ENCODE data around the gene ZNF552.
A peak's percentile ranks its signal among the peaks of the same experiment; 100 is the strongest.
"Not testable (repeated sequence)": the region's sequence is repeated elsewhere in the genome, so short reads cannot be mapped to it uniquely, and the experiment has no call there.

Gene ZNF552

DNA sequence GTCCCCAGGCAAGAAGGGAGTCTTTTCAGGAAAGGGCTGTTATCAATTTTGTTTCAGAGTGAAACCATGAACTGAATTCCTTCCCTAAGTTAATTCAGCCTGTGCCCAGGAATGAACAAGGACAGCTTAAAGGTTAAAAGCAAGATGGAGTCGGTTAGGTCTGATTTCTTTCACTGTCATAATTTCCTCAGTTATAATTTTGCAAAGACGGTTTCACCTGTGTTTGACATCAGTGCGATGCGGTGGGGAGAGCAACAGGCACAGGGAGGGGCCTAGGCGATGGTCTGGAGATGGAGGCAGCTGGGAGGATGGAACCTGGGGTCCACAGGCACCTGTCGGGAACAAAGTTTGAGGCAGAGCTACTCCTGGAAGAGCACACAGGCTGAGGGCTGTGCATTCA is 5.9 kb upstream of the ZNF552 start:
- DNase-seq (ENCODE audit: low read depth, low spot score), result no peak
- peaks cover 28% of the 10 kb centered on the region for H3K36me3 ChIP-seq (ENCODE audit: insufficient read depth, insufficient read length, low read length)
- H3K27me3 ChIP-seq (ENCODE audit: insufficient read depth, insufficient read length), result no peaks in the 10 kb centered on the region
- H3K4me1 ChIP-seq (ENCODE audit: insufficient read depth, insufficient read length), result peaks cover 2% of the 10 kb centered on the region
- peak overlapping the region; percentile 96 for H3K4me3 ChIP-seq (ENCODE audit: insufficient read length, low read depth)
- TF ChIP-seq ZNF274 (IDR thresholded peaks at IDR 0.05; ENCODE audit: low read depth, low read length), result no peak
- TF ChIP-seq SUZ12 (IDR thresholded peaks at IDR 0.05; ENCODE audit: extremely low read depth, insufficient read depth, insufficient read length), result no peak
- TF ChIP-seq YY1 (IDR thresholded peaks at IDR 0.05; ENCODE audit: insufficient read depth, insufficient read length), result no peak
- no peaks in the 10 kb centered on the region for H3K9me3 ChIP-seq (ENCODE audit: insufficient read depth, low read length)
- peak overlapping the region; percentile 94 for H3K9ac ChIP-seq (ENCODE audit: insufficient read length, low read depth)

DNA sequence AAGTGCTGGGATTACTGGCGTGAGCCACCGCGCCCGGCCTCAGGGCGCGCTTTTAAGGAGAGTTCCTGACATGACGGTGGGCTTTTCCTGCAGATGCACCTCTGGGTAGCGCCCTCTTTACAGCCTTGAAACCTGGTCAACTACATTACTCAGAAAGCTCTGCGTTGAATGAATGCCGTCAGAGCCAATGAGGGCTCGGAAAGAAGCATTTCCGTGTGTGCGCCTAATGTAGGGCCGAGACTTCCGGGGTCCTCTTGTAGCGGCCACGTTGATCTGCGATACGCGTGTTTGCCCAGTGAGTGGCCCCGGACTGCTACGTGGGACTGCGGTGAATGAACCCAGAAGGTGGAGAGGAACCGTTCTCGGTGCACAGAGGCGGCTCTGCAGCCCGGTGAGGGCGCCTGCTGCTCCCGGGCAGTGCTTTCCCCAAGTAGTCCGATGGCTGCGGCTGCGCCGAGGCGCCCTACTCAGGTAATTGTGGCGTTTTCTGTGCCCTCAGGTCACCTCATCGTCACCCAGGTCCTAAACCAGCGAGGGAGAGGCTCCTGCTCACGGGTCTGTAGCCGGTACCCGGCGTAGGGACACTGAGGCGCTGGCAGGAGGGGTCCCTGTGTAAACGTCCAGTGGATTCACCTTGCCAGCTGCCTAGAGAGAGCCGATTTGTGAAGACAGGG is 4.9 kb upstream of the ZNF552 start:
- TF ChIP-seq SUZ12 (IDR thresholded peaks at IDR 0.05; ENCODE audit: extremely low read depth, insufficient read depth, insufficient read length) (no peak), YY1 (IDR thresholded peaks at IDR 0.05; ENCODE audit: insufficient read depth, insufficient read length) (no peak), ZNF274 (IDR thresholded peaks at IDR 0.05; ENCODE audit: low read depth, low read length) (no peak)
- H3K9me3 ChIP-seq (ENCODE audit: insufficient read depth, low read length), result no peaks in the 10 kb centered on the region
- H3K27me3 ChIP-seq (ENCODE audit: insufficient read depth, insufficient read length), result no peaks in the 10 kb centered on the region
- H3K9ac ChIP-seq (ENCODE audit: insufficient read length, low read depth), result peak overlapping the region; percentile 94
- H3K4me3 ChIP-seq (ENCODE audit: insufficient read length, low read depth), result peak overlapping the region; percentile 96
- H3K4me1 ChIP-seq (ENCODE audit: insufficient read depth, insufficient read length), result peaks cover 2% of the 10 kb centered on the region
- peak; percentile 80 for DNase-seq (ENCODE audit: low read depth, low spot score)
- peaks cover 27% of the 10 kb centered on the region for H3K36me3 ChIP-seq (ENCODE audit: insufficient read depth, insufficient read length, low read length)

- Histone ChIP-seq H3K27me3 (ENCODE audit: insufficient read depth, insufficient read length) (no peaks in the 10 kb centered on the region), H3K9ac (ENCODE audit: insufficient read length, low read depth) (no peak overlapping the region), H3K36me3 (ENCODE audit: insufficient read depth, insufficient read length, low read length) (peaks cover 20% of the 10 kb centered on the region), H3K4me3 (ENCODE audit: insufficient read length, low read depth) (no peak overlapping the region), H3K4me1 (ENCODE audit: insufficient read depth, insufficient read length) (peaks cover 2% of the 10 kb centered on the region), H3K9me3 (ENCODE audit: insufficient read depth, low read length) (no peaks in the 10 kb centered on the region)
- DNase-seq (ENCODE audit: low read depth, low spot score), result no peak
- TF ChIP-seq SUZ12 (IDR thresholded peaks at IDR 0.05; ENCODE audit: extremely low read depth, insufficient read depth, insufficient read length) (no peak), YY1 (IDR thresholded peaks at IDR 0.05; ENCODE audit: insufficient read depth, insufficient read length) (no peak)
Measured at GRCh38 chr19:57818378-57818777, 3.7 kb upstream of the ZNF552 start.

GRCh38 chr19:57817976-57818375 is 3.3 kb upstream of the ZNF552 start:
- Histone ChIP-seq H3K27me3 (ENCODE audit: insufficient read depth, insufficient read length) (no peaks in the 10 kb centered on the region), H3K4me1 (ENCODE audit: insufficient read depth, insufficient read length) (peaks cover 3% of the 10 kb centered on the region), H3K9ac (ENCODE audit: insufficient read length, low read depth) (no peak overlapping the region), H3K4me3 (ENCODE audit: insufficient read length, low read depth) (no peak overlapping the region), H3K36me3 (ENCODE audit: insufficient read depth, insufficient read length, low read length) (peaks cover 21% of the 10 kb centered on the region), H3K9me3 (ENCODE audit: insufficient read depth, low read length) (no peaks in the 10 kb centered on the region)
- no peak for DNase-seq (ENCODE audit: low read depth, low spot score)
- TF ChIP-seq SUZ12 (IDR thresholded peaks at IDR 0.05; ENCODE audit: extremely low read depth, insufficient read depth, insufficient read length) (no peak), YY1 (IDR thresholded peaks at IDR 0.05; ENCODE audit: insufficient read depth, insufficient read length) (no peak), ZNF274 (IDR thresholded peaks at IDR 0.05; ENCODE audit: low read depth, low read length) (no peak)

- no peaks in the 10 kb centered on the region for H3K9me3 ChIP-seq (ENCODE audit: insufficient read depth, low read length)
- DNase-seq (ENCODE audit: low read depth, low spot score), result no peak
- TF ChIP-seq ZNF274 (IDR thresholded peaks at IDR 0.05; ENCODE audit: low read depth, low read length) (no peak), YY1 (IDR thresholded peaks at IDR 0.05; ENCODE audit: insufficient read depth, insufficient read length) (no peak), SUZ12 (IDR thresholded peaks at IDR 0.05; ENCODE audit: extremely low read depth, insufficient read depth, insufficient read length) (no peak)
- H3K9ac ChIP-seq (ENCODE audit: insufficient read length, low read depth), result no peak overlapping the region
- H3K4me1 ChIP-seq (ENCODE audit: insufficient read depth, insufficient read length), result peaks cover 4% of the 10 kb centered on the region
- H3K27me3 ChIP-seq (ENCODE audit: insufficient read depth, insufficient read length), result no peaks in the 10 kb centered on the region
- H3K4me3 ChIP-seq (ENCODE audit: insufficient read length, low read depth), result no peak overlapping the region
- peaks cover 22% of the 10 kb centered on the region for H3K36me3 ChIP-seq (ENCODE audit: insufficient read depth, insufficient read length, low read length)
Measured at GRCh38 chr19:57816652-57817051, 1.9 kb upstream of the ZNF552 start.

DNA sequence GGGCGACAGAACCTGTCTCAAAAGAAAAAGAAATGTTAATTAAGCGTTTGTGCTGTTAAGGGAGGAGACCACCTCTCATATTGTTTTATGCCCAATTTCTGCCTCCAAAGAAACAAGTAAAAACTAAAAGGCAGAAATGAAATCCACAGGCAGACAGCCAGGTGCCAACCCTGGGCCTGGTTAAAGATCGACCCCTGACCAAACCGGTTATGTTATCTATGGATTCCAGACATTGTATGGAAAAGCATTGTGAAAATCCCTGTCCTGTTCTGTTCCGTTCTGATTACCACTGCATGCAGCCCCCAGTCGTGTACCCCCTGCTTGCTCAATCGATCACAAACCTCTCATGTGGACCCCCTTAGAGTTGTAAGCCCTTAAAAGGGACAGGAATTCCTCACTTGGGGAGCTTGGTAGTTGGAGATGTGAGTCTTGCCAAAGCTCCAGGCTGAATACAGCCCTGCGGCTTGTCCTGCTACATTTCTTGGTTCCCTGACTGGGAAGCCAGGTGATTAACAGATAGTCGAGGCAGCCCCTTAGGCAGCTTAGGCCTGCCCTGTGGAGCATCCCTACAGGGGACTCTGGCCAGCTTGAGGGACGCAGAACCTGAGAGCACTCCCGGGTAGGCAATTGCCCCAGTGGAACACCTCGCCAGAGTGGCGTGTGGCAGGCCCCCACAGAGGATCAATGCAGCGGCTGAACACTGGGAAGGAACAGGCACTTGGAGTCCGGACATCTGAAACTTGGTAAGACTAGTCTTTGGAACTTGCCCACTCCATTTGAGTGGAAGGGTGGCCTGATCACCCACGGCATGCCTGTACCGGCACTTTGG is 748 bp upstream of the ZNF552 start:
- Histone ChIP-seq H3K4me1 (ENCODE audit: insufficient read depth, insufficient read length) (peaks cover 2% of the 10 kb centered on the region), H3K4me3 (ENCODE audit: insufficient read length, low read depth) (no peak overlapping the region), H3K27me3 (ENCODE audit: insufficient read depth, insufficient read length) (no peaks in the 10 kb centered on the region), H3K36me3 (ENCODE audit: insufficient read depth, insufficient read length, low read length) (peaks cover 16% of the 10 kb centered on the region), H3K9ac (ENCODE audit: insufficient read length, low read depth) (peak overlapping the region; percentile 23), H3K9me3 (ENCODE audit: insufficient read depth, low read length) (no peaks in the 10 kb centered on the region)
- TF ChIP-seq YY1 (IDR thresholded peaks at IDR 0.05; ENCODE audit: insufficient read depth, insufficient read length) (no peak), ZNF274 (IDR thresholded peaks at IDR 0.05; ENCODE audit: low read depth, low read length) (no peak), SUZ12 (IDR thresholded peaks at IDR 0.05; ENCODE audit: extremely low read depth, insufficient read depth, insufficient read length) (no peak)
- no peak for DNase-seq (ENCODE audit: low read depth, low spot score)

- H3K36me3 ChIP-seq (ENCODE audit: insufficient read depth, insufficient read length, low read length), result peaks cover 27% of the 10 kb centered on the region
- H3K9me3 ChIP-seq (ENCODE audit: insufficient read depth, low read length), result no peaks in the 10 kb centered on the region
- TF ChIP-seq YY1 (IDR thresholded peaks at IDR 0.05; ENCODE audit: insufficient read depth, insufficient read length) (no peak), ZNF274 (IDR thresholded peaks at IDR 0.05; ENCODE audit: low read depth, low read length) (no peak), SUZ12 (IDR thresholded peaks at IDR 0.05; ENCODE audit: extremely low read depth, insufficient read depth, insufficient read length) (no peak)
- H3K4me3 ChIP-seq (ENCODE audit: insufficient read length, low read depth), result peak overlapping the region; percentile 92
- no peaks in the 10 kb centered on the region for H3K27me3 ChIP-seq (ENCODE audit: insufficient read depth, insufficient read length)
- peaks cover 2% of the 10 kb centered on the region for H3K4me1 ChIP-seq (ENCODE audit: insufficient read depth, insufficient read length)
- peak overlapping the region; percentile 98 for H3K9ac ChIP-seq (ENCODE audit: insufficient read length, low read depth)
- no peak for DNase-seq (ENCODE audit: low read depth, low spot score)
Measured at GRCh38 chr19:57813919-57814504, 701 bp downstream of the ZNF552 start.

- H3K4me3 ChIP-seq (ENCODE audit: insufficient read length, low read depth); H3K9me3 ChIP-seq (ENCODE audit: insufficient read depth, low read length); H3K27me3 ChIP-seq (ENCODE audit: insufficient read depth, insufficient read length); H3K4me1 ChIP-seq (ENCODE audit: insufficient read depth, insufficient read length); DNase-seq (ENCODE audit: low read depth, low spot score): not testable (repeated sequence)
- H3K36me3 ChIP-seq (ENCODE audit: insufficient read depth, insufficient read length, low read length), result peaks cover 33% of the 10 kb centered on the region
- peak overlapping the region; percentile 50 for H3K9ac ChIP-seq (ENCODE audit: insufficient read length, low read depth)
Measured at GRCh38 chr19:57812975-57813820, 1.5 kb downstream of the ZNF552 start.

Measured in NT2/D1 (cell line).